AG04450 (cell line): Measurements from ENCODE around the gene SNX30. TPM values are rescaled to one million over a fixed set of nuclear protein-coding genes. Genes with fewer than 3 reads are reported as not detected.

Experiments
- CTCF ChIA-PET: fragments of 300-600, 350-600 bp; formaldehyde crosslinking; extraction: SDS; loops from one replicate; lab custom pipeline; 2022; ENCODE audit warnings: antibody characterized with exemption, inconsistent platforms; lab: Charles Lee
- POLR2A ChIA-PET: fragments of 350-600 bp; formaldehyde crosslinking; extraction: SDS; loops from one replicate; lab custom pipeline; 2021; ENCODE audit warnings: antibody characterized with exemption, inconsistent platforms; lab: Yijun Ruan, JAX
- DNase-seq: peaks from one replicate; pipeline ENCODE4 v3.0.0-alpha.2; 2011; ENCODE audit warnings: low read depth, low spot score
- H3K27ac ChIP-seq: one replicate; pipeline ENCODE4 v1.5.1; 2012; ENCODE audit warnings: low read depth, low read length, control low read depth
- H3K27me3 ChIP-seq: one replicate; pipeline ENCODE4 v1.6.0; 2012; ENCODE audit warnings: low read length; ENCODE audit not compliant: control insufficient read depth, insufficient read depth
- H3K4me3 ChIP-seq: 2 replicates; pipeline ENCODE4 v1.5.1; 2011; ENCODE audit warnings: mild to moderate bottlenecking, low read depth, low read length, control low read depth
- H3K9me3 ChIP-seq: 2 replicates; pipeline ENCODE4 v1.5.1; 2012; ENCODE audit warnings: low read length; ENCODE audit not compliant: control insufficient read depth, insufficient read depth
- polyA plus RNA-seq: library from polyadenylated mRNA; depleted of rRNA; stranded (reverse); fragments of >200 nt; gene quantifications from 2 replicates; pipeline ENCODE4 v1.2.3, GENCODE V29; 2011
- TF ChIP-seq, protein P1 (sequence below): IDR thresholded peaks from 2 replicates; pipeline ENCODE4 v1.5.1; 2011; ENCODE audit warnings: low read depth, low read length, control low read depth, inconsistent platforms

Gene SNX30
- polyA plus RNA-seq, 1 experiment, result 11.5 TPM

- TF ChIP-seq, protein P1, sequence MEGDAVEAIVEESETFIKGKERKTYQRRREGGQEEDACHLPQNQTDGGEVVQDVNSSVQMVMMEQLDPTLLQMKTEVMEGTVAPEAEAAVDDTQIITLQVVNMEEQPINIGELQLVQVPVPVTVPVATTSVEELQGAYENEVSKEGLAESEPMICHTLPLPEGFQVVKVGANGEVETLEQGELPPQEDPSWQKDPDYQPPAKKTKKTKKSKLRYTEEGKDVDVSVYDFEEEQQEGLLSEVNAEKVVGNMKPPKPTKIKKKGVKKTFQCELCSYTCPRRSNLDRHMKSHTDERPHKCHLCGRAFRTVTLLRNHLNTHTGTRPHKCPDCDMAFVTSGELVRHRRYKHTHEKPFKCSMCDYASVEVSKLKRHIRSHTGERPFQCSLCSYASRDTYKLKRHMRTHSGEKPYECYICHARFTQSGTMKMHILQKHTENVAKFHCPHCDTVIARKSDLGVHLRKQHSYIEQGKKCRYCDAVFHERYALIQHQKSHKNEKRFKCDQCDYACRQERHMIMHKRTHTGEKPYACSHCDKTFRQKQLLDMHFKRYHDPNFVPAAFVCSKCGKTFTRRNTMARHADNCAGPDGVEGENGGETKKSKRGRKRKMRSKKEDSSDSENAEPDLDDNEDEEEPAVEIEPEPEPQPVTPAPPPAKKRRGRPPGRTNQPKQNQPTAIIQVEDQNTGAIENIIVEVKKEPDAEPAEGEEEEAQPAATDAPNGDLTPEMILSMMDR, result no peak
- no peak overlapping the region for H3K4me3 ChIP-seq
- H3K27me3 ChIP-seq, result no peaks in the 10 kb centered on the region
- DNase-seq, result no peak
- ChIA-PET CTCF (interaction anchor here (1.7 kb wide), 1 partner anchor 9 kb away, joined by 7 read pairs; no protein-coding TSS in a partner anchor), POLR2A (no interaction called here)
- H3K27ac ChIP-seq, result no peak overlapping the region
- no peaks in the 10 kb centered on the region; the same call in 1 of the 2 replicates for H3K9me3 ChIP-seq
Measured at GRCh38 chr9:112810696-112811490, 60.3 kb downstream of the SNX30 start.

DNA sequence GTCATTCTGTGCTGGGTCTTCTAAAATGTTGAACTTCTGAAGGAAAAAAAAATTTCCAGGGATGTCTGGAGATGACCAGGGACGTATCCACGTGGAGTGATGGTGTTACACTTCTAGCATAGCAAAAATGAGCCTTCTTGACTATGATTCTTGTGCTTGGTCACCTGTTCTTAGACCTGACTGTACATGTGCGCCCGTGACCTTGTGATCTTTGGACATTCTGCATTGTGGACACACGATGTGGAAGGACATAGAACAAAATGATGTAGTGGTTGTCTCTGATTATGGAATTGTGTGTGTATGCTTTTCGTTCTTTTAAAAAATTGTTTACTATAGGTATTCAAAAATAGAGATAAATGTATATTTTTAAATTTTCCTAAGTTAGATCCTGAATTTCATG is 61.0 kb downstream of the SNX30 start:
- TF ChIP-seq, protein P1, result no peak
- DNase-seq, result no peak

GRCh38 chr9:112815868-112816267 is 65.3 kb downstream of the SNX30 start:
- CTCF ChIA-PET, result no interaction called here
- Histone ChIP-seq H3K9me3 (no peaks in the 10 kb centered on the region), H3K4me3 (no peak overlapping the region), H3K27me3 (no peaks in the 10 kb centered on the region), H3K27ac (no peak overlapping the region)
- POLR2A ChIA-PET, result no interaction called here
- no peak for DNase-seq
- TF ChIP-seq, protein P1, result no peak

More for the DNA sequence above, 61.0 kb downstream of the SNX30 start:
- Histone ChIP-seq H3K9me3 (no peaks in the 10 kb centered on the region; the same call in 1 of the 2 replicates), H3K27ac (no peak overlapping the region), H3K27me3 (no peaks in the 10 kb centered on the region), H3K4me3 (no peak overlapping the region)
- POLR2A ChIA-PET, result no interaction called here
- CTCF ChIA-PET, result interaction anchor here (1.7 kb wide), 1 partner anchor 9 kb away, joined by 7 read pairs; no protein-coding TSS in a partner anchor

GRCh38 chr9:112817860-112818203 is 67.3 kb downstream of the SNX30 start:
- TF ChIP-seq, protein P1, result no peak
- Histone ChIP-seq H3K27me3 (no peaks in the 10 kb centered on the region), H3K9me3 (no peaks in the 10 kb centered on the region), H3K27ac (no peak overlapping the region), H3K4me3 (no peak overlapping the region)
- CTCF ChIA-PET, result interaction anchor here (0.7 kb wide), 1 partner anchor 69 kb away, joined by 12 read pairs; no protein-coding TSS in a partner anchor
- POLR2A ChIA-PET, result no interaction called here
- no peak for DNase-seq
